Mucosa of gallbladder (tissue), 1 donor: ENCODE measurements around the gene RALGAPA2. TPM values are rescaled to one million over a fixed set of nuclear protein-coding genes. Genes with fewer than 3 reads are reported as not detected.

Experiments
- DNase-seq: peaks from one replicate; pipeline ENCODE4 v3.0.0-alpha.2; 2020; ENCODE audit warnings: low spot score
- total RNA-seq: library from RNA; stranded (reverse); gene quantifications from one replicate; pipeline ENCODE4 v1.2.1, GENCODE V29; 2021
- donor health status: DM: no; HTN: no; CAD: no.

RALGAPA2 gene
- total RNA-seq, 1 donor from 2014 or later = 76.9 TPM

DNA sequence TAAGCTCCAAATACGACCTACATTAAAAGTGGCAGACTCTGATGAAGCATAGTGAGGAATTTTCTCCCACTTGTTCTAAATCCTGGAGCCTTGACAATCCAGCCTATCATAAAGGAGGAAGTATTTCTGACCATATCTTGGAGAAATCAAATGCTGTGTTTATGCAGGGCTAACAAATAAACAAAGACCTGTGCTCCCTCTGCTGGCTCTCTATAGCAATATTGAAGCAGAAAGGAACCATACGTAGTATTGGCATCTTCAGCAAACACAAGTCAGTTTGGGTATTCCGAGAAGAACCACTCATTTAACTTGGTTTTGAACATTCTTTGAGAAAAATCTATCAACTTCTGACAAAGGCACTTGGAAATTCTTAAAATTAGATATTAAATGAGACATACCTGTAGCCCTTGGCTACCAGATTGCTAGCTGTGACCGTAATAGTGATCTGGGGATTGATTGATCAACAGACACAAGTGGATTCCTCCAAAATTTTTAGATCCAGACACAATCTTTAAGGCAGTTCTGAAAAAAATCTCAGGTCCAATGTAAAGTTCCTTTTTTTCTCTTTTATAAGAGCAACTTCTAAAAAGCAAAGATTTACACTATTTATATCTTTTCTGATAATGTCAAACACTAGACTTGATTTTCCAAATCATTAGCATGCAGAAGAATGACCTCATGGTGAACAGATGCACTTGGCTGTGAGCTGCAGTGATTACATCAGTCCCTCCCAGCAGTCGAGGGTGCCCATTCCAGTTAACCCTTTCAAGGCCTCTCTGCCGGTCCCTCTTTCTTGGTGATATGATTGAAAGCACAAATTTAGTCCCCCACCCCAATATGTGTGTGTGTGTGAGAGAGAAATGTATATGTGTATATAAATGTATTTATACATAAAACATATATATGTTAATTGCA lies 304.3 kb downstream of the RALGAPA2 start:
- DNase-seq = no peak

DNA sequence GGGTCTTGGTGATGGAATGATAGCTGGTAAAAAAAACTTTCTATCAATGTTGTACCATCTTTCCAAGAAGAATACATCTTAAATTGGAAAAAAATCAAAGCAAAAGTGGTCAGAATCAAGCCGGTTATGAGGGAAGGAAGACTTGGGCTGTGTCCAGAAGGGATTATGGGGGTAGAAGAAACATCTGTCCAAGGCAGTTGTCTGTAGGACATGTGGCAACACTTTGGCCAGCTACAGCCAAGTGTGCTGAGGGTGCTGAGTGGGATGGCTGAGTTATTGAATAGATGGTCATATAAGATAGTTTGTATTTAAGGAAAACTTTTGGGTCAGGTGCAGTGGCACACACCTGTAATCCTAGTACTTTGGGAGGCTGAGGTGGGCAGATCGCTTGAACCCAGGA lies 306.1 kb downstream of the RALGAPA2 start:
- no peak for DNase-seq

DNA sequence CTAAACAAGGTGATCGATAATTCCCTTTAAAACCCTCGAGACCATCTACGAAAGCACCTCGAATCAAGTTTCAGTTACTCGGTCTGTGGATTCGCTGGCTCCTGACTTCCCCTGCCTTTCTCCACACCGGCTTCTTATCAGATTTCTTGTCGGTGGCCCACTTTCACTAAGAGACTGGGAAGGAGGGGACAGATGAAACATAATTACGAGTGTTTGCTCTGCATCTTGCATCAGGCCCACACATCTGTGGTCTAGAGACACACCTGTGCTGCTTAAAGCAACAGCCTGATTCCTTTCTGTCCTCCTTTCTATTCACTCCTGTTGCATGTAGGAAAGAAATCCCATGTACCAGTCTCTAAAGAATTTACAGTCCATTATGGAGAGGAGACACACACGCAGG lies 306.8 kb downstream of the RALGAPA2 start:
- DNase-seq = no peak

DNA sequence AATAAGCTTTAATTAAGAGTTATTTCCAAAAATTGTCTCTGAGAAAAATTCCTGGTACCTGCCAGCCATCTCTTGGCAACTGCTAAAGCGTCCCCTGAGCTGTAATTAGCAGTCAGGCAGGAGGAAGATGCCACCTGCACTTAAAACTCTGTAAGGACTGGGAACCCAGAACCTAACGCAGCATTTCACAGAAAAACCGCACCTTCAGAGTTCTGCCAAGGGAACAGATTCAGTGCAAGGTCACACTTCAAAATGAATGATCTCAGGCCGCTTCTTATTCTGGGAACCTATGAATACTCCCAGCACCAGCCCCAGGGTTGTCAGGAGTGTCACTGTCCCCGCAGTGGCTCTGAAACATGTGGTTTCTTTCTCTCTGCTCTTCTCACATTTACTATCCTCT lies 307.8 kb downstream of the RALGAPA2 start:
- DNase-seq = no peak

DNA sequence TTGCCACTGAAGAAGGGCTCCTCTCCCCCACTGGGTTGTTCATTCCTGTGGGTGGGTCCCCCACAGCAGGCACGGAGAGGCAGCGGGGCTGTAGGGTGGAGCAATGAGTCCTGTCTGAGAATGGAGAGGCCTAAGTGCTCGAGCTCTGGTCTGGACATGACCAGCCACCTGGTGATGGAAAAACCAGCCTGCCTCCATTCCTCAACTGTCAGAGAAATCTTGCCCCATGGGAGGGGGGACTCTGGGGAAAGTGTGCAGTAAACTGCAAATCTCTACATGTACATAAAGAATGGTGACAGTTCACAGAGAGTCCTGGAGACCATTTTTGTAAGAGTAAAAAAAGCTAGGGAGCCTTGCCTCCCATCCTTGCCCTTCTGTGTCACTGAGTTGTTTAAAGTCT lies 310.5 kb downstream of the RALGAPA2 start:
- no peak for DNase-seq

DNA sequence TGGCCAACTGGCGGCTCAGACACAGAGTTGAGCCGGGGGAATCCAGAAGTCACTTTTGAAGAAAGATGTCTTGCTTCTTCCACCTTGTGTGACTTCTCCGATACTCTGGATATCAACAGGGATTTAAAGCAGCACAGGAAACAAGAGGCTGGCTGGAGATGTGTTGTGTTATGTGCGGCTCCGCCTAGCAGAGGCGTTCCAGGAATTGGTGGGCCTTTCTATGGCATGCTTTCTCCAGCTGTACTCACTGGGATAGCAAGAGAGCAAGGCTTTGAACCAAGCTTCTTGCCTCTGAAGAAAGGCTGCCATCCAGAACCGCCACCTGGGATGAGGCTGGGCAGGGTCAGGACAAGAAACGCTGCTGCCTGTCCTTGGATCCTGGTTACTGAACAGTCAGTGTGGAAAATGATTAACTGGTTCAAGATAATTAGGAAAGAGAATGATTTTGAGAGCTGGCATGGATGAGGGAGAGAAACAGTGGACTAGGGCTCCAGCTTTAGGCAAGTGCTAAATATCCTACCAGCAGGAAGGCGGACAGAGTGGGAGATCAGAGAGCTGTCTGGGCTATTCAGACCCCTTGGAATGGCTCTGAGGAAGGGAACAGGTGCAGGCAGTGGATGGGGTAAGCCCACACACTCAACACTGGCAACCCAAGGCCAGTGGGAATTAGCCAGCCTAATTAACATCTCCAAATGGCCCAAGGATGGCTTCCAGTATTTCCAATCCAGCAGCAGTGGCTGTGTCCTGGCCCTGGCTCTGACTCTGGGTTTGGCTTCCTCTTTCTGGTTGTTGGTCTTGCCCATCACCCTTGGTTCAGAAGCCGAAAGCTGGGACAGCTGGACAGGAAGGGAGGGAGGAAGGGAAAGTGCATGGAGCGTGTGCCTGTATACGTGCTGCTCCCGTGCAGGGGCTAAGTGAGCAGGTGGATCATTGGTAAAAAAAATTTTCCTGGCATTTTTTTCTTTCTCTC lies 312.6 kb downstream of the RALGAPA2 start:
- DNase-seq = peak; percentile 26

DNA sequence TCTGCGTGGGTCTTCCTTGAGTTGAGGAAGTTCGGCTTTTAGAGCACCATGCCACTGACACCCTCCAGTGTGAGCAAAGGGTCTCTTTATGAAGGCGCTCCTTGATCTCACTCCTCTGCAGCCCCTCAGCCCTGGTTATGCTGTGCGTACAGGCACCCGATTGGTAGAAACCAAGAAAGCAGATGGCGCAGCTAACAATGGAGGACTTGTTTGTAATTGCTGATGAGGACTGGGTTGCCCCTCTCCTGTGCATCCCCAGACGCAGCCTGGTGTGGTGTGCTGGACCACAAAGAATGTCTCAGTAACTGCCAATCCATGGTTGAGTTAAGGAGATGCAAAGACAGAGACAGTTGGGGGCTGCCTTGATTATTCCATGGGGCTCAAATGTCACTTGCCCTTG lies 314.3 kb downstream of the RALGAPA2 start:
- DNase-seq = no peak

DNA sequence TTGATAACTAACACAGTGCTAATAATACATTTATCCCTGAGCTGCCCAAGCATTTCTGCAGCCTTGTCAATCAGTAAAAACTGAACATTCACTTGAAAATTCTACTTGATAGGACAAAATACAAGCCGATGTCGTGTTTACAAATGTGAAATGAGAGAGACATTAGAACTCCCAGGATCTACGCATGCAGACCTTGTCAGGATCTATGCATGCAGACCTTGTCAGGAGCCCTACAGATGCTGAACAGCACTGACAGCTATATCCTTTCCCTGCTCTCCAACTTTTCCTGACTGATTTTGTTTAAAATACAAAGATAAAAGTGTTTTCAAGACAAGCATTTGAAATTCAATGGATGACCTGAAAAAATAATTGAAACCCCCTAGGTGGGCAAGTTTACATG lies 315.6 kb downstream of the RALGAPA2 start:
- DNase-seq = no peak

DNA sequence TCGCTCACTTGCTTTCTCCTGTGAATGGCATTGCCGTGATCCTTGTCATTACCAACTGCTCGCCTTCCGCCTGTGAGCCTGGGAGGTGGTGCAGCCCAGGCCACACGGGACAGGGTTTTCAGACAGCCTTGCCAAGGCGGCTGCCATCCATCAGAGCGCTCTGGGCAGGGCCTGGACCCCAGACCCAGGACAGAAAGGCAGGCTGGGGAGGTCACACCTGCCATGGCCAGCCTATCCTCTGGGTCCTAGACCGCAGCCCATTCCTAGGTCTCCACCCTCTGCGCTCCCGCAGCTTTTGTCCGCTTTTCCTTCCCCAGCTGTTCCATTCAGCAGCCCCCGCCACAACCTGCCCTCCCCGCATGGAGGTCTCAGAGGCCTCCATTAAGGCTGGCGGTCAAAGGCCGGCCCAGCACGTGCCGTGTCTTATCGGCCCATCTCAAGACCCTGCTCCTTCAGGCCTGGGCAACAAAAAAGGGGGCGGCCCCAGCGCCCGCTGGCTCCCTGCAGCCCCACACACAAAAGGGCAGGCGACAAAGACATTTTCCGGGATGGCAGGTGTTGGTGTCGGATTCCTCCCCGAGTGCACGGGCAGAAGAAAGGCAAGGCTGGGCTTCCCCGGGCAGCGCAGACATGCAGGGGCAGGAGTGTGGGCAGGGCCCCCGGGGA lies 316.4 kb downstream of the RALGAPA2 start:
- DNase-seq = no peak

DNA sequence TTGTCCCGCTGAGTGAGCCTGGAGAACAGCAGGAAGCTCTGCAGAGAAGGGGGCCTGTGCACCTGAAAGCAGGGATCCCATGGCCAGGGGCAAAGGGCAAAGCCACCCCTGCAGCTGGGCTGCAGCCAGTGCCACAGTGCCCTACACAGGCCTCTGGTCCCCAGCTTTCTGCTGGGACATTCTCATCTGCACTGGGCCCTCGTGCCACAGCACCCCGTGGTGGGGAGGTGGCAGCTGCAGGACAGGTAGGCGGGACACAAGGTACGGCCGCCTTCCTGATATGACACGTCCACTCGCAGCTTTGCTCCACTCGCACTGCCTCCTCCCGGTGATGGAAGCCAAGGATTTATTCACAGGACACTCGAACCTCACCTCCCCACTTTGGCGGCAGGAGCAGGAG lies 317.4 kb downstream of the RALGAPA2 start:
- DNase-seq = no peak

DNA sequence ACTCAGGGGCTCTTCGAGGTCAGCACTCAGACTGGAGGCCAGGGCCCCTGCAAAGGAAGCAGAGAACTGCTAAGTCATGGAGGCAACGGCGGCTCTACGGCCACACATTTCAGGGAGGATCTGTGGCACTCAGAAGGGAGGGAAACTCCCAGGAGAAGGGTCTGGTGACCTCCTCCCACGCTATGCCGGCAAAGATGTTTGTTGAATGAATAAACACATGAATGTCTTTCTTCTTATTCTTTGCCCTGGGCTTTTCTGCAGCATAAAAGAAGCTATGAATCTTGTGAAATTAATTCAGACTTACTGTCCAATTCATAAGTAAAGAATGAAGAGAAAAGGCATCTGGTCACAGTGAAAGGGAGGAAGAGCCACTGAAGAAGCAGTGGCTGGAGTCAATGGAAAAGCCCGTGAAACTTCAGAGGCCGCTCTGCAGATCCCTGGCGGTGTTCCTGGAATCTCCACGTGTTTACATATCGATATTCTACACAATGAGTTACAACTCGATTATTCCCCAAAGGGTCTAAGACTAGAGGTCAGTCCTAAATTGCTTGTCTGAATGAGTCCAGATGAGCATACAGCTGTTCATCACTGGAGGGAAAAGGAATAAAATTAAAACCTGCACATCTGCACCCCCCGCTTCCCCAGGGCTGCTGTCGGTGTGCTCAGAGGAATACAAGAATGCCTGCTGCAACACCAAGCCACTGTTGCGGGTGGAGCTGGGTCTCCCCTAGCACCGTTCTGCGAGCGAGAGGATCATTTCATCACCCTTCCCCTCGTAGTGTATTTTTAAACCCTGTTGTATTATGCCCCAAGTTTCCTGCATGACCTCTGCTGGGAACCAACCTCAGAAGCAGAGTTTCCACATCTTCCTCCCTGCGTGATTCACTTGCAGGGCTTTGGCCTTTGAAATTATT lies 319.0 kb downstream of the RALGAPA2 start:
- no peak for DNase-seq

DNA sequence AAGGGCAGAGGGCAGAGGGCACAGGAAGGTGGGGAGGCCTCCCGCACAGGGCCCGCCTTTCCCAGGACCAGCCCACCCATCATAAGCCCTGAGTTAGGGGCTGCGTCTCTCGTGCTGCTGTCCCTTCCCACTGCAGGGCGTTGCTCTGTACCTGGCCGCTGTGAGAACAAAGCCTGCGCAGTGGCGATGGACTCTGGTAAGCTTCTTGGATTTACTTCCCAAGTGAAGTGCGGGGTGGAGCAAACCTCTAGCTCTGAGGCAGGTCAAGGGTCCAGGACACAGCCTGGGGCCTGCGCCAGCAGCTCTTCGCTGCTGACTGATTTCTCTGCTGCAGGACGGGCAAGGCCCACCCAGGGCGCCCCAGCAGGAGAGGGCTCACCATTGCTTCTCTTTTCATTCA lies 320.7 kb downstream of the RALGAPA2 start:
- DNase-seq = no peak

DNA sequence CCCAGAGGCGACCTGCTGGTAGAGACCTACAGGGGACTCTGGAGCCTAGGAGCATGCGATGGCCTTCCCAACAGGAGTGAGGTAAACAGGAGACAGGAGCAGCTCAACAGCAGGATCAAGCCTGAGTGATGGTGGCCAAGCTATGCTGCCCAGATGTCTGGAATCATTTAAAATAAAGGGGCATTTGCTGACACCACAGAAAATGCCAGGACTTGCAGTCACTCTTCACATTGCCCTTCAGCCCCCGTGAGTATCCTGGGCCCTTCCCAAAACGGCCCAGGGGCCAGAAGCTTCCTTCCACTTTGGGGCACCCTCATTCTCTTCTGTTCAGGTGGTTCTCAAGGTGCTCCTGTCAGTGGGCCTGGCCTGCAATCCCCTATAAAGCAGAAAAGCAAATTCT lies 321.3 kb downstream of the RALGAPA2 start:
- no peak for DNase-seq

DNA sequence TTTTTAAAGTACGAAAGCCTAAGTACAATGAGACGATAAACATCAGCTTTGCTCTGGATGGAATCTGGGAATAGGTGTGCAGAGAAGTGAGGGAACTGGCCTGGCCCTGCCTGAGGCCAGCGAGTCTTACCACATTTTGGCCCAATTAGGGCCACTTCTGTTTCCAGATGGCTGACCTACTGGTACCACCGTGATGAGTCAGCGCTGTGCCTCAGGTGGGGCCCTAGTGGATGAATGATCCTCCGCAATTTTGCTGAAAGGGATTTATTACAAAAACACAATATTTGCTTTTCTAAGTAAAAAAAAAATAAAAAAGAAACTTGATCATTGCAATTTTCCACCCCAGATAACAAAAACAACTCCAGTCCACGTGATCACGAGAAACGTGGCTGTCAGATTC lies 322.1 kb downstream of the RALGAPA2 start:
- no peak for DNase-seq

DNA sequence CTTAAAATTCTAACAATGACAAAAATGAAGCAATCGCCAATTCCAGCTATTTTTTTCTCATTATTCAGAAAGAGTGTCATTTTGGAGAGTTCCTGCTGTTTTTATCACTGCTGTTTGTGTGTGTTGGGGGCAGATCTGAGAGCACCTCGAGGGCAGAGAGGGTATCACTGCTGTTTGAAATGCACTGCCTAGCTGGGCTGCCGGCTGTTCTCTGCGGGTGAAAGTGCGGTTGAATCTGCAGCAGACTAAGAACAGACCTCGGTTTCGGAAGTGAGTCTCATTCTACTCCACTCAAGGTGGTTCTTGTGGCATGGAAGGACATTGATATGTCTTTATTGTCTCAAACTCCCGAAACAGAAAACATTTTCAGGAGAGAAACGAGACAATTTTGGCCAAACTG lies 326.3 kb downstream of the RALGAPA2 start:
- no peak for DNase-seq

DNA sequence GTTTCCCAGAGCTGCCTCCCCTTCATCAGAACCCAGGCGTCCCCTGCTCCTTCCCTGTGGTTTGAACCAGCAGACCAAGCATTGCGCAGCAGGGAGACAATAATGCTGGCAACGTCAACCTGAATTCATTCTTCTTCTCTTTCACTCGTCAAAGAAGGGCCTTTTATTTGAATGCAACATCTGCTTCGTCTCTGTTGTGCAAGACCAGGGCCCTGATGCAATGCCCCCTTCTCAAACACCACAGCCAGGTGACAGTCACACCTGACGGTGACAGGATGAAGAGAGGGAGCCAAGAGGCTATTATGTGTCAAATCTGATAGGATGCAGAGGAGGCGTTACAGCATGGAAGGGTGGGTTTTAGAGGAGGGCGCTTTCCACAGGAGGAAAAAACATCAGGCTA lies 336.6 kb downstream of the RALGAPA2 start:
- DNase-seq = no peak

DNA sequence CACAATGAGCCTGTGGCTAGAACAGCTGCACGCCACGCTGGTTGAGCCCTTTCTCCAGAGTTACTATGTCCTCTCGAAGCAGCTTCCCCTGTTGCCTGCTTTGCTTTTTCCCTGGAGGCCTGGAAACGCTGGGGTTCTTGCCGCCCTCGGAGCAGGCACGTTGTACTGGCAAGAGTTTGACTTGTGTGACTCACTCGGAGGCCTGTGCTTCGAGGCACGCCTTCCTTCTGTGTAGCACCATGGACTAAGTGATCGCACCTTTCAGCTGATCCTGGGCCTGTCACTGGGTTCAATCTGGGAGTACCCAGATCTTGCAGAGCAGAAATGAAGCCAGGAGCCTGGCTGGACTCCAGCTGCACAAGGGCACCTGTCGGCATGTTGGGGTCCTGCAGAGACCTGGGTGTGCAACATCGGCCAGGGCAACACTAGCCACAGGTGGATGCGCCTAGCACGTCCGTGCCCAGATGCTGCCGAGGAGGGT lies 339.3 kb downstream of the RALGAPA2 start:
- no peak for DNase-seq

DNA sequence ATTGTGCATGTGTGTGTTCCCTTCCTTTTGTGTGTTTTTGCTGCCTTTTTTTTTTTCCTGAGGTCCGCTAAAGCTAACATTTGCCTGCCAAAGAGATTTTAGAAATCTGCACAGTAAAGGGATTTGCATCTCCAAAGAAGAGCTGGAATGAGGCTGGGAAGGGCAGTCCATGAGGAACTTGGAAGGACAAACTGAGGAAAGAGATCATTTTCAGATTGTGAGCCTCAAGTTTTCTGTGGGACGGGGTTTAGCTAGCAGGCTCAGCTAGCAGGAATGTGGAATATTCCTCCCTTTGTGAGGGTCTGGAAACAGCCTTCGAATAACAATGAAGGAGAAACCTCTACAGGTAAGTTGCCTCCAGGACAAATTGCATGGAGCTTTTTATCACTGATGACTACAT lies 340.8 kb downstream of the RALGAPA2 start:
- DNase-seq = no peak

DNA sequence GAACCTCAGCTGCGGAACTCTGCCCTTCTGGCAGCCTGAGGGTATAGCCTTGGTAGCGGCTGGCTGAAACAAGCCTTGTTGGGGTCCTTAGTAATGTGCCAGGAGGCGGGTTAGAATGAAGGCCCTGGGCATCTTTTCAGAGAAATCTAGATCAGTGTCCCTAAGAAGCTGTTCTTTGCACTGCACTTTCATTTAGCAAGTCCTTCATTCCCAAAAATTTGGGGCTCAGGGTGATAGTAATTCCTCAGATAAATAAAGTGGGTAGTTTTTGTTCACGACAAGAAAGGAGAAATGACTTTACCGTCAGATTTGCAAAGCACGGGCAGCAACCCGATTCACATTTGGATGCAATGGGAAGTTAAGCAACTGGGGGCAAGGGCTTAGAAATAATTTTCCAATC lies 341.4 kb downstream of the RALGAPA2 start:
- no peak for DNase-seq

DNA sequence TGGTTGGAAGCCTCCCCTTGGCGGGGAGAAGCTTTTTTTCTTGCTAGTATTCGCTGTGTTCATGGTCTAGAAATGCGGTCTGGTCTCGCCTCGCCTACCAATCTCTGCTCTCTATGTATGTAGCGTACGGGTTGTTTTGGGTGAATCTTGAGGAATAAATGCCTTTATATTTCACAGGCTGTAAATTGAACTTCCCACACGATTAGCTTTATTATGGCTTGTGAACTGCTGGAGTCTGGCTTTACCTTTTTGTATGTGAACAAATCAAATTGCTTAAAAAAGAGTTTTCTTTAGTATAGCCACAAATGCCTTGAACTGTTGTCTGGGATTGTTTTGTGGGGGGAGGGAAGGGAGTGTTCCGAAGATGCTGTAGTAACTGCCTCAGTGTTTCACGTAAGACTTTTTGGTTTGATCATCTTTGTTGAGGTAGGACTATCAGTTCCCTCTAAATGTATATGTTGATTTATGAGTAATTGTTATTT lies 342.3 kb downstream of the RALGAPA2 start:
- DNase-seq = no peak
